HL-60 (cell line): ENCODE measurements around the gene MFAP3L.

ENCODE experiments used
- DNase-seq, 2 experiments: peaks; one replicate each; pipeline ENCODE4 v3.0.0-alpha.2; 2010 to 2020; ENCODE audit warnings: low read depth in 1 of 2, low spot score in 1 of 2
- H3K27ac ChIP-seq: fragments of 250-450 bp; sonication (Bioruptor Pico); replicated peaks from 2 replicates; pipeline ENCODE4 v1.5.1; 2020; ENCODE audit warnings: mild to moderate bottlenecking, moderate library complexity
- H3K27me3 ChIP-seq: fragments of 250-450 bp; sonication (Bioruptor Pico); 2 replicates; pipeline ENCODE4 v1.5.1; 2021; ENCODE audit warnings: mild to moderate bottlenecking, moderate library complexity; ENCODE audit not compliant: insufficient read depth, poor library complexity, severe bottlenecking
- H3K4me3 ChIP-seq: replicated peaks from 2 replicates; pipeline ENCODE4 v1.5.1; 2011; ENCODE audit warnings: mild to moderate bottlenecking, control low read depth, low read length; ENCODE audit not compliant: insufficient read depth
- GABPA ChIP-seq: IDR thresholded peaks from 2 replicates; pipeline ENCODE4 v1.6.1; 2012; ENCODE audit warnings: low read depth
- POLR2AphosphoS5 ChIP-seq: IDR thresholded peaks from 2 replicates; pipeline ENCODE4 v1.6.1; 2012; ENCODE audit warnings: low read depth
- REST ChIP-seq: IDR thresholded peaks from 2 replicates; pipeline ENCODE4 v1.6.1; 2012; ENCODE audit warnings: low read depth; ENCODE audit not compliant: insufficient replicate concordance
- SPI1 ChIP-seq: IDR thresholded peaks from 2 replicates; pipeline ENCODE4 v1.6.1; 2012; ENCODE audit warnings: low read depth, mild to moderate bottlenecking, borderline replicate concordance
- TF ChIP-seq, protein P1 (sequence below): IDR thresholded peaks from one replicate; pipeline ENCODE4 v1.5.1; 2011; ENCODE audit warnings: low read length, control low read depth, inconsistent platforms; ENCODE audit not compliant: insufficient read depth

MFAP3L gene

GRCh38 chr4:170030121-170030520, 3.9 kb upstream of the MFAP3L start:
- Histone ChIP-seq H3K4me3 (no peak overlapping the region), H3K27me3 (peaks cover 13% of the 10 kb centered on the region), H3K27ac (no peak overlapping the region)
- DNase-seq = no peak
- no peak for TF ChIP-seq REST
- TF ChIP-seq GABPA = no peak
- no peak for TF ChIP-seq POLR2AphosphoS5
- TF ChIP-seq, protein P1, sequence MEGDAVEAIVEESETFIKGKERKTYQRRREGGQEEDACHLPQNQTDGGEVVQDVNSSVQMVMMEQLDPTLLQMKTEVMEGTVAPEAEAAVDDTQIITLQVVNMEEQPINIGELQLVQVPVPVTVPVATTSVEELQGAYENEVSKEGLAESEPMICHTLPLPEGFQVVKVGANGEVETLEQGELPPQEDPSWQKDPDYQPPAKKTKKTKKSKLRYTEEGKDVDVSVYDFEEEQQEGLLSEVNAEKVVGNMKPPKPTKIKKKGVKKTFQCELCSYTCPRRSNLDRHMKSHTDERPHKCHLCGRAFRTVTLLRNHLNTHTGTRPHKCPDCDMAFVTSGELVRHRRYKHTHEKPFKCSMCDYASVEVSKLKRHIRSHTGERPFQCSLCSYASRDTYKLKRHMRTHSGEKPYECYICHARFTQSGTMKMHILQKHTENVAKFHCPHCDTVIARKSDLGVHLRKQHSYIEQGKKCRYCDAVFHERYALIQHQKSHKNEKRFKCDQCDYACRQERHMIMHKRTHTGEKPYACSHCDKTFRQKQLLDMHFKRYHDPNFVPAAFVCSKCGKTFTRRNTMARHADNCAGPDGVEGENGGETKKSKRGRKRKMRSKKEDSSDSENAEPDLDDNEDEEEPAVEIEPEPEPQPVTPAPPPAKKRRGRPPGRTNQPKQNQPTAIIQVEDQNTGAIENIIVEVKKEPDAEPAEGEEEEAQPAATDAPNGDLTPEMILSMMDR = no peak
- TF ChIP-seq SPI1 = no peak

DNA sequence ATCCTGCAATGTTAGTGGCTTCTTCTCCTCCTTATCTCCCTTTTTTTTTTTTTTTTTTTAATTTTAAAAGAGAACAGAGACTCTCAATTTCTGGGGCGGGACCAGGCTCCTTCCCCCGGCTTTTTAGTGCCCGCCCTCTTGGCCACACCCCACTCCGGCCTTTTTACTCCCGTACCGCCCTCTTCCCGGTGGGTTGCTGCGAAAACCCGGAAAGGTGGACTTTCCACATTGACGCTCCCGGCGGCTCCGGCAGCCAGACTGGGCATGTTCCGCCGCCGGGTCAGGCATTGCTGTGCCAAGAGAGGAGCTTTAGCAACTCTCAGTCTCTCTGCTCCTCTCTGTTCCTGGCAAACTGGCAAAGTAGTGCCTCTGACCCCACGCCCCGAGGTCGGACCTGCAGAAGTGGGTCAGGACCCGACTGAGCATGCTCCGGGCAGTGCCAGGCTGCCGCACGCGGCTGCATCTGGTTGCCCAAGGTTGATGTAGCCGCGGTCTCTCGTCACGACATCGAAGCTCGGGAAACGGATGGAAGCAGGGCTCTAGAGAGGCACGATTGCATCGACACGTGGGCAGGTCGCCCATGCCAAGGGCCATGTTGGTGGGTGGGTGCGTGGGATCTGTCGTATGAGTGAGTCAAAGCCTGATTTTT, 1.1 kb upstream of the MFAP3L start:
- Histone ChIP-seq H3K27me3 (peaks cover 22% of the 10 kb centered on the region), H3K4me3 (peak overlapping the region; percentile 55), H3K27ac (peak overlapping the region; percentile 40; the same call in 1 of the 2 replicates)
- TF ChIP-seq POLR2AphosphoS5 (no peak), GABPA (peak; percentile 18; the same call in 1 of the 2 replicates), SPI1 (peak; percentile 16; the same call in 1 of the 2 replicates)
- peak; percentile 69 to 91 for DNase-seq

DNA sequence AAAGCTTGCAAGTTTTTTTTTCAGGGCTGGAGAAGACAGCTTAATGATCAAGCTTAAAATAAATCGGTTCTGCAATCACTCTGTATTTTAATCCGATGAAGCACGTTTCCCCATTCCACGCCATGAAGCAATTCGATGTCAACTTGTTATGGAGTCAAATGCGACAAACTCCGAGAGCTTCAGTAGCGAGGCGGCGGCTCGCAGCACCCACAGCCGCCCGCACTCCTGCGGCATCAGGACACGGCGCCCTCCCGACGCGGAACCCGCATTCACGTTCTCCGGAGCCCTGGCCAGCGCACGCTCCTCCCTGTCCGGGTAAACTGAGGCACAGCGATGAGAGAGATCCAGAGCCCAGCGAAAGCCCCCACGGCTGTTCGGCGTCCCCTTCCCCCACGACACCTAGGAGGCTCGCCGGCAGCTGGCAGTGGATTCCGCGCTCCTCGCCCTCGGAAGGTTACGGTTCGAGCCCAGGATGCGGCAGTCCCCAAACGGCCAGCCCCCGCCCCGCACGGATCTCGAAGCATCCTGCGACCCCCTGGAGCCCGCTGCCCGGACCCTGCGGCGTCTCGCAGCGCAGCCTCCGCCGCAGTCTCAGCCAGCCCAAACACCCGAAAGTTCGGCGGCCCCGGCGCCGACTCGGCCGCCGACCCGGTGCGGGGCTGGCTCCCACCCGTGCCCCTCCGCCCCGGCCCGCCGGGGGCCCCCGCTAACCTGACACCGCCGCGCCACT, 507 bp downstream of the MFAP3L start:
- H3K27me3 ChIP-seq = peaks cover 22% of the 10 kb centered on the region
- no peak overlapping the region for H3K27ac ChIP-seq
- H3K4me3 ChIP-seq = 0 out of 2 replicates have a peak overlapping the region, but pooled peaks have one; percentile 16
- TF ChIP-seq GABPA (no peak), REST (no peak), SPI1 (no peak), POLR2AphosphoS5 (no peak)
- TF ChIP-seq, protein P1 = no peak
- DNase-seq = no peak

- Histone ChIP-seq H3K4me3 (no peak overlapping the region), H3K27ac (no peak overlapping the region), H3K27me3 (peaks cover 16% of the 10 kb centered on the region)
- DNase-seq = no peak
- TF ChIP-seq POLR2AphosphoS5 (no peak), REST (no peak), SPI1 (no peak), GABPA (no peak)
- TF ChIP-seq, protein P1 = no peak
Measured at GRCh38 chr4:170022211-170022610, 4.0 kb downstream of the MFAP3L start.
